ENCODE data around the gene KIAA1328.

GRCh38 chr18:37247497-37248161 lies 418.7 kb downstream of the KIAA1328 start:
- TF ChIP-seq EZH2 (IDR thresholded peaks at IDR 0.05; ENCODE audit: borderline replicate concordance, low read depth, low read length, severe bottlenecking), result no peak
- no peak for TF ChIP-seq CTCF (IDR thresholded peaks at IDR 0.05; ENCODE audit: extremely low read depth in 1 of 2, insufficient read depth in 1 of 2, low read depth in 1 of 2, low read length in 2 of 2)
